HepG2 (cell line): Measurements from ENCODE around the gene CYB5R3. TPM values are rescaled to one million over a fixed set of nuclear protein-coding genes. Genes with fewer than 3 reads are reported as not detected.

ENCODE experiments used
- BRCA1 ChIP-seq: sonication (generic); formaldehyde crosslinking; IDR thresholded peaks from 2 replicates; pipeline ENCODE4 v1.4.0; 2020; ENCODE audit warnings: missing genetic modification reagents
- CTCF ChIP-seq: sonication (generic); formaldehyde crosslinking; IDR thresholded peaks from 2 replicates; pipeline ENCODE4 v1.5.0; 2020; ENCODE audit warnings: mild to moderate bottlenecking, missing genetic modification reagents, moderate library complexity
- FOXC1 ChIP-seq: sonication (generic); formaldehyde crosslinking; IDR thresholded peaks from 2 replicates; pipeline ENCODE4 v1.8.0; 2022; ENCODE audit warnings: mild to moderate bottlenecking, missing genetic modification reagents, borderline replicate concordance
- GABPA ChIP-seq, 2 experiments: IDR thresholded peaks; 2 replicates each; pipeline ENCODE4 v1.6.1; 2011 to 2016; ENCODE audit warnings: low read depth in 2 of 2, low read length in 1 of 2, missing biosample characterization in 1 of 2, missing genetic modification characterization in 1 of 2
- HES4 ChIP-seq: sonication (generic); formaldehyde crosslinking; IDR thresholded peaks from 2 replicates; pipeline ENCODE4 v1.9.0; 2021; ENCODE audit warnings: mild to moderate bottlenecking, missing genetic modification reagents, borderline replicate concordance
- HNF4A ChIP-seq: sonication (generic); formaldehyde crosslinking; IDR thresholded peaks from 2 replicates; pipeline ENCODE4 v1.4.0; 2020; ENCODE audit warnings: missing genetic modification reagents
- IRF2 ChIP-seq: IDR thresholded peaks from 2 replicates; pipeline ENCODE4 v1.6.1; 2018; ENCODE audit warnings: missing genetic modification reagents, missing compliant biosample characterization
- ISL2 ChIP-seq: sonication (generic); formaldehyde crosslinking; IDR thresholded peaks from 2 replicates; pipeline ENCODE4 v1.5.0; 2020; ENCODE audit warnings: missing genetic modification reagents
- LCORL ChIP-seq, 2 experiments: fragments of 450-650 bp in 1 of 2; sonication (generic) in 1 of 2; formaldehyde crosslinking in 1 of 2; IDR thresholded peaks; 2 replicates each; pipeline versions ENCODE4 v1.5.0 to v1.6.1; 2017 to 2020; ENCODE audit warnings: antibody characterized with exemption in 1 of 2, missing genetic modification reagents in 1 of 2
- MED1 ChIP-seq: sonication (generic); formaldehyde crosslinking; IDR thresholded peaks from 2 replicates; pipeline ENCODE4 v1.4.0; 2020; ENCODE audit warnings: missing genetic modification reagents
- NFAT5 ChIP-seq: sonication (generic); formaldehyde crosslinking; IDR thresholded peaks from 2 replicates; pipeline ENCODE4 v1.4.0; 2020; ENCODE audit warnings: missing genetic modification reagents
- RAD21 ChIP-seq: fragments of 450-650 bp; formaldehyde crosslinking; IDR thresholded peaks from 2 replicates; pipeline ENCODE4 v1.5.0; 2020; ENCODE audit warnings: mild to moderate bottlenecking
- SNAPC2 ChIP-seq: sonication (generic); formaldehyde crosslinking; IDR thresholded peaks from 2 replicates; pipeline ENCODE4 v1.8.1; 2022; ENCODE audit warnings: mild to moderate bottlenecking, missing genetic modification reagents
- TARDBP ChIP-seq: sonication (generic); formaldehyde crosslinking; IDR thresholded peaks from 2 replicates; pipeline ENCODE4 v1.8.0; 2022; ENCODE audit warnings: mild to moderate bottlenecking, missing genetic modification reagents
- TBX2 ChIP-seq: sonication (generic); formaldehyde crosslinking; IDR thresholded peaks from 2 replicates; pipeline ENCODE4 v1.5.0; 2020; ENCODE audit warnings: missing genetic modification reagents, mild to moderate bottlenecking, borderline replicate concordance
- THAP11 ChIP-seq: IDR thresholded peaks from 2 replicates; pipeline ENCODE4 v1.6.1; 2016; ENCODE audit warnings: missing biosample characterization, missing genetic modification reagents
- TOE1 ChIP-seq: sonication (generic); formaldehyde crosslinking; IDR thresholded peaks from 2 replicates; pipeline ENCODE4 v1.4.0; 2020; ENCODE audit warnings: mild to moderate bottlenecking, missing genetic modification reagents
- TOPORS ChIP-seq: sonication (generic); formaldehyde crosslinking; IDR thresholded peaks from 2 replicates; pipeline ENCODE4 v1.8.0; 2023; ENCODE audit warnings: mild to moderate bottlenecking, missing genetic modification reagents
- ZFX ChIP-seq: sonication (generic); formaldehyde crosslinking; IDR thresholded peaks from 2 replicates; pipeline ENCODE4 v1.4.0; 2020; ENCODE audit warnings: mild to moderate bottlenecking, low read depth, missing genetic modification reagents, moderate library complexity
- ZMYM3 ChIP-seq: sonication (generic); formaldehyde crosslinking; IDR thresholded peaks from 2 replicates; pipeline ENCODE4 v1.5.1; 2020; ENCODE audit warnings: mild to moderate bottlenecking, missing genetic modification reagents
- ZNF317 ChIP-seq: sonication (generic); formaldehyde crosslinking; IDR thresholded peaks from 2 replicates; pipeline ENCODE4 v1.5.0; 2020; ENCODE audit warnings: mild to moderate bottlenecking, missing genetic modification reagents
- ZNF749 ChIP-seq: sonication (generic); formaldehyde crosslinking; IDR thresholded peaks from 2 replicates; pipeline ENCODE4 v1.8.0; 2022; ENCODE audit warnings: mild to moderate bottlenecking, missing genetic modification reagents, moderate library complexity, borderline replicate concordance
- ZNF850 ChIP-seq: sonication (generic); formaldehyde crosslinking; conservative IDR thresholded peaks from 2 replicates; pipeline ENCODE4 v1.9.0; 2021; ENCODE audit warnings: mild to moderate bottlenecking, missing genetic modification reagents
- polyA plus RNA-seq, 8 experiments: library from polyadenylated mRNA; depleted of rRNA in 3 of 8; stranded (reverse) in 7 of 8; unstranded in 1 of 8; fragments of >200 nt; fragmentation: Illumina TruSeq in 4 of 8; extraction: Trizol in 4 of 8; gene quantifications; 2 replicates each; pipeline versions ENCODE4 v1.2.1 to v1.2.3, GENCODE V29; 2011 to 2016; ENCODE audit warnings: low read depth in 4 of 8, missing spikeins in 1 of 8, mixed read lengths in 1 of 8; ENCODE audit not compliant: insufficient read depth in 1 of 8
- total RNA-seq, 5 experiments: library from RNA; depleted of rRNA; stranded (reverse); fragments of >200 nt; fragmentation: Illumina TruSeq; extraction: Trizol; gene quantifications; 2 replicates each; pipeline ENCODE4 v1.2.3, GENCODE V29; 2016; ENCODE audit warnings: low read depth in 1 of 5

CYB5R3 gene
- total and polyA plus RNA-seq, 2 of the 13 experiments (the other 11 are each of a cell fraction or from before 2014, with no cell fraction given), result 32.4 to 305 TPM

DNA sequence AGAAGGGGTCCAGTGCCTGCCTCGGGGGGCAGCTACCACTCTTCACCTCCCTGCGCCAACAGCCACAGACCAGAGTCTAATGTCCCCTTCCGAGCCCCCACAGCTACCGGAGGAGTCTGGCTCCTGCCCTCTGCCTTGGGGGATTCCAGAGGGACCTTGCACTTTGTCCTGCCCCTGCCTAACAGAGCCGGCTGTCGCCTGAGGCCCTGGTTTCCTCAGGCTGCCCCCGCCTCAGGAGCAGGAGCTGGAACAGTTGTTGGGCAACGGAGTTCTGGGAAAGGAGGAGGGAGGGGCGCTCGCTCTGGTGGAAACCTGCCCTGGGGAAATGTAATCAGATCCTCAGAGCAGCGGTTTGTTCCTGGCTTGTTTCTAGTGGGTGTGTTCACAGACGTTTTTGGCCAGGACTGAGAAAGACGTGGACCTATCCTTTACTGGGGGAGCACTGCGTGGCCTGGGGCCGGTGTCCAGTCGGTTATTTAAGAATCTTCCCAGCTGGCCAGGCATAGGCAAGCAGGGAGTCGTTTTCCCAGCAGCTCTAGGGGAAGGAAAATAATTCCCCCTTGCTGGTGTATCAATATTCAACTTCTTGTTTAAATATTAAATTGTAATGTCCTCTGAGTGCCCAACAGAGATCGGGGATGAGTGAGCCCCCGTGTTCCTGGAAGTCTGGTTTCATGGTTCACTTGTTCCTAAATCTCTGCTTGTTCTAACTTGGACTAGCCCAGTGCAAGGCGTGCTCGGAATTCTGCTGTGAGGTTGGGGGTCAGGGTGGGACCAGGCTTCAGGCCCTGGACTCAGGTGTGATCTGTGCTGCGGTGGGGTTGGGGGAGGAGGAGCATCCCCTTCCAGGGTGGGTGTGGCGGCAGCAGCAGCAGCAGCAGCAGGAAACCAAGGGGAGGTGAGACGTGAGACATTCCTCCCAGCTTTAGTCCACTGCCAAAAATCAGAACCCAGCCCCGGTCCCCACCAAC, 39.3 kb upstream of the CYB5R3 start (continued):
- TF ChIP-seq ISL2 (CRISPR knock-in tag), result no peak
- TF ChIP-seq TOE1 (CRISPR knock-in tag), result no peak
- TF ChIP-seq CTCF (CRISPR knock-in tag), result peak; percentile 26; the same call in 1 of the 2 replicates
- TF ChIP-seq ZNF317 (CRISPR knock-in tag), result no peak
- no peak for TF ChIP-seq GABPA (IDR thresholded peaks at IDR 0.05; ENCODE audit: low read depth, low read length)
- no peak for TF ChIP-seq GABPA (CRISPR knock-in tag; IDR thresholded peaks at IDR 0.05; ENCODE audit: low read depth)
- no peak for TF ChIP-seq BRCA1 (CRISPR knock-in tag)
- no peak for TF ChIP-seq ZNF749
- TF ChIP-seq SNAPC2 (CRISPR knock-in tag), result no peak
- no peak for TF ChIP-seq RAD21
- TF ChIP-seq FOXC1 (CRISPR knock-in tag), result no peak
- peak; percentile 90 for TF ChIP-seq HNF4A
- peak; percentile 22; the same call in 1 of the 2 replicates for TF ChIP-seq MED1 (CRISPR knock-in tag)
- no peak for TF ChIP-seq ZNF850
- no peak for TF ChIP-seq LCORL (IDR thresholded peaks at IDR 0.05)
- TF ChIP-seq LCORL (CRISPR knock-in tag; IDR thresholded peaks at IDR 0.05), result peak; percentile 76
- TF ChIP-seq IRF2 (CRISPR knock-in tag), result 0 out of 2 replicates have a peak, but pooled peaks have one; percentile 31
- TF ChIP-seq ZFX, result 0 out of 2 replicates have a peak, but pooled peaks have one; percentile 28
- no peak for TF ChIP-seq HES4 (CRISPR knock-in tag)
- TF ChIP-seq TBX2, result peak; percentile 67
- TF ChIP-seq THAP11, result 0 out of 2 replicates have a peak, but pooled peaks have one; percentile 28
- no peak for TF ChIP-seq NFAT5 (CRISPR knock-in tag)
- TF ChIP-seq TARDBP (CRISPR knock-in tag), result peak; percentile 48; the same call in 1 of the 2 replicates
- TF ChIP-seq TOPORS (CRISPR knock-in tag), result no peak
- peak; percentile 83 for TF ChIP-seq ZMYM3
